Mesenchymal stem cell (in vitro differentiated cells and primary cell): ENCODE data around the gene MTRR.

Source experiments
- DNase-seq: peaks from one replicate; pipeline ENCODE4 v3.0.0-alpha.2; 2013
- H2AFZ ChIP-seq: one replicate; pipeline ENCODE4 v1.6.1; 2013; ENCODE audit warnings: low read depth, mild to moderate bottlenecking, control low read depth, inconsistent platforms, low read length, moderate library complexity
- H2AK5ac ChIP-seq: 2 replicates; pipeline ENCODE4 v1.6.1; 2013; ENCODE audit warnings: low read length, moderate library complexity, mild to moderate bottlenecking, inconsistent platforms; ENCODE audit not compliant: severe bottlenecking
- H2BK120ac ChIP-seq: one replicate; pipeline ENCODE4 v1.6.1; 2013; ENCODE audit warnings: low read depth, mild to moderate bottlenecking, inconsistent platforms, low read length, moderate library complexity
- H2BK12ac ChIP-seq, 2 experiments: one replicate each; pipeline ENCODE4 v1.6.1; 2013; ENCODE audit warnings: inconsistent platforms in 2 of 2, low read length in 2 of 2, mild to moderate bottlenecking in 2 of 2, moderate library complexity in 2 of 2, control low read depth in 1 of 2
- H2BK15ac ChIP-seq: one replicate; pipeline ENCODE4 v1.6.1; 2013; ENCODE audit warnings: mild to moderate bottlenecking, low read depth, inconsistent platforms; ENCODE audit not compliant: poor library complexity, severe bottlenecking
- H2BK5ac ChIP-seq: 2 replicates; pipeline ENCODE4 v1.6.1; 2013; ENCODE audit warnings: low read depth, mild to moderate bottlenecking, low read length, control low read depth, inconsistent platforms; ENCODE audit not compliant: poor library complexity, severe bottlenecking
- H3K14ac ChIP-seq, 2 experiments: one replicate each; pipeline ENCODE4 v1.6.1; 2013; ENCODE audit warnings: inconsistent platforms in 2 of 2, low read length in 2 of 2, control low read depth in 1 of 2, mild to moderate bottlenecking in 1 of 2, moderate library complexity in 1 of 2
- H3K18ac ChIP-seq, 2 experiments: one replicate each; pipeline ENCODE4 v1.6.1; 2013; ENCODE audit warnings: inconsistent platforms in 2 of 2, low read length in 2 of 2, control low read depth in 1 of 2, low read depth in 1 of 2, mild to moderate bottlenecking in 1 of 2
- H3K23ac ChIP-seq, 2 experiments: one replicate each; pipeline ENCODE4 v1.6.1; 2013; ENCODE audit warnings: inconsistent platforms in 2 of 2, low read length in 2 of 2, mild to moderate bottlenecking in 2 of 2, moderate library complexity in 2 of 2, control low read depth in 1 of 2
- H3K27ac ChIP-seq: 2 replicates; pipeline ENCODE4 v1.5.1; 2013; ENCODE audit warnings: mild to moderate bottlenecking, moderate library complexity, low read length, control low read depth, inconsistent platforms; ENCODE audit not compliant: poor library complexity, severe bottlenecking
- H3K27me3 ChIP-seq, 2 experiments: 2 replicates each; pipeline versions ENCODE4 v1.6.1 to v1.7.0; 2013; ENCODE audit warnings: low read length in 2 of 2, mild to moderate bottlenecking in 2 of 2, moderate library complexity in 2 of 2, control low read depth in 1 of 2, inconsistent platforms in 1 of 2; ENCODE audit not compliant: control insufficient read depth in 1 of 2, insufficient read depth in 1 of 2
- H3K36me3 ChIP-seq, 2 experiments: 2 replicates each; pipeline versions ENCODE4 v1.6.1 to v1.7.0; 2013; ENCODE audit warnings: low read length in 2 of 2, control low read depth in 1 of 2, inconsistent platforms in 1 of 2, low read depth in 1 of 2, mild to moderate bottlenecking in 1 of 2; ENCODE audit not compliant: insufficient read depth in 2 of 2, control insufficient read depth in 1 of 2
- H3K4ac ChIP-seq, 2 experiments: one replicate each; pipeline ENCODE4 v1.6.1; 2013; ENCODE audit warnings: inconsistent platforms in 2 of 2, low read length in 2 of 2, mild to moderate bottlenecking in 2 of 2, moderate library complexity in 2 of 2, control low read depth in 1 of 2, low read depth in 1 of 2
- H3K4me1 ChIP-seq: 2 replicates; pipeline ENCODE4 v1.6.1; 2013; ENCODE audit warnings: low read depth, low read length, control low read depth; ENCODE audit not compliant: control insufficient read depth, insufficient read depth
- H3K4me2 ChIP-seq: 2 replicates; pipeline ENCODE4 v1.6.1; 2013; ENCODE audit warnings: low read length, mild to moderate bottlenecking, inconsistent platforms; ENCODE audit not compliant: poor library complexity, severe bottlenecking
- H3K4me3 ChIP-seq, 2 experiments: 2 replicates each; pipeline versions ENCODE4 v1.5.1 to v1.7.0; 2013; ENCODE audit warnings: low read length in 2 of 2, mild to moderate bottlenecking in 2 of 2, control low read depth in 1 of 2, low read depth in 1 of 2; ENCODE audit not compliant: insufficient read depth in 1 of 2
- H3K79me1 ChIP-seq: replicated peaks from 2 replicates; pipeline ENCODE4 v1.6.1; 2013; ENCODE audit warnings: mild to moderate bottlenecking, control low read depth, low read length, inconsistent platforms; ENCODE audit not compliant: poor library complexity, severe bottlenecking
- H3K9ac ChIP-seq: 2 replicates; pipeline ENCODE4 v1.7.0; 2013; ENCODE audit warnings: mild to moderate bottlenecking, low read length, moderate library complexity
- H3K9me3 ChIP-seq: 2 replicates; pipeline ENCODE4 v1.7.0; 2013; ENCODE audit warnings: mild to moderate bottlenecking, low read length; ENCODE audit not compliant: control insufficient read depth
- H4K8ac ChIP-seq: one replicate; pipeline ENCODE4 v1.6.1; 2013; ENCODE audit warnings: inconsistent platforms, mild to moderate bottlenecking, low read length, moderate library complexity
- H4K91ac ChIP-seq: one replicate; pipeline ENCODE4 v1.6.1; 2013; ENCODE audit warnings: mild to moderate bottlenecking, low read length, inconsistent platforms
- WGBS: methylation state at CpG from one replicate; pipeline ENCODE4 v1.1.7; 2013; ENCODE audit warnings: mixed read lengths; 5-methylcytosine and 5-hydroxymethylcytosine counted together

The MTRR gene

GRCh38 chr5:7916171-7916804 is 47.3 kb downstream of the MTRR start:
- H3K18ac ChIP-seq: no peak overlapping the region
- H2AK5ac ChIP-seq: no peak overlapping the region
- no peak overlapping the region for H2BK120ac ChIP-seq
- H3K23ac ChIP-seq: no peak overlapping the region
- no peak overlapping the region for H4K91ac ChIP-seq
- H2BK15ac ChIP-seq: no peak overlapping the region
- no peak overlapping the region for H3K9ac ChIP-seq
- H3K36me3 ChIP-seq: peaks cover 0 to 5% of the 10 kb centered on the region in 2 experiments
- no peak for DNase-seq
- H2BK12ac ChIP-seq: no peak overlapping the region
- H3K4me3 ChIP-seq: no peak overlapping the region
- H3K14ac ChIP-seq: no peak overlapping the region
- H4K8ac ChIP-seq: no peak overlapping the region
- peaks cover 3% of the 10 kb centered on the region for H3K9me3 ChIP-seq
- 78% methylated on average over 5 of the region's 6 CpGs for WGBS
- no peak overlapping the region for H2AFZ ChIP-seq
- H3K27ac ChIP-seq: no peak overlapping the region
- H2BK5ac ChIP-seq: no peak overlapping the region
- no peaks in the 10 kb centered on the region for H3K4me1 ChIP-seq
- H3K4ac ChIP-seq: no peak overlapping the region
- no peaks in the 10 kb centered on the region for H3K79me1 ChIP-seq
- H3K27me3 ChIP-seq: no peaks in the 10 kb centered on the region
- no peak overlapping the region for H3K4me2 ChIP-seq

DNA sequence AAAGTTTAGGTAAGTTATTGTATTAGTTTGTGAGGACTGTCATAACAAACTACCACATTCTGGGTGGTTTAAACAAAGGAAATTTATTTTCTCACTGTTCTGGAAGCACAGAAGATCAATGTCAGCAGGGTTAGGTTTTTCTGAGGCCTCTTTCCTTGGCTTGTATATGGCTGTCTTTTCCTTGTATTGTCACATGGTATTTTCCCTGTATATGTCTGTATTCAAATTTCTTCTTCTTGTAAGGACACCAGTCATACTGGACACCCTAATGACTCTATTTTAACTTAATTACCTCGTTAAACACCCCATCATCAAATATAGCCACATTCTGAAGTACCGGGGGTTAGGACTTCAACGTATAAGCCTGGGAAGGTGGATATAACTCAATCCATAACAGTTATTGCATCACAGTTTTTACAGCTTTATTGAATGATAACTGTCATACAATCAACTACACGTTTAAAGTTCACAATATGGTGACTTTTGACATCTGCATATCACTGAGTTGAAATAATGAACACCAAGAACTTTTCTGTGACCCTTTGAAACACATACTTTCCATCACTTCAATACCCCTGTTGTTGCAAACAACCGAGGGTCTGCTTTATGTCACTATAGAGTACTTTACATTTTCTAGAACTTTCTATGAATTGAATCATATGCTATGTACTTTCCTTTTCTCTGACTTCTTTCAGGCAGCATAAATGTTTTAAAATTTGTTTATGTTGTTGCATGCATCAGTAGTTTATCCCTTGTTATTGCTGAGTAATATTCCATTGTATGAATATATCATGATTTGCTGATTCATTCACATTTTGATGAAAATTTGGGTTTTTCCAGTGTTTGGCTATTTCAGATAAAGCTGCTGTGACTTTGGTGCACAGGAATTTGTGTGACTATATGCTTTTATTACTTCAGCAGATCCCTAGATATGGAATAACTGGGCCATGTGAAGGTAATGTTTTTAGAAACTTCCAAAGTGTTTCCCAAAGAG is 48.5 kb downstream of the MTRR start:
- H2AK5ac ChIP-seq: no peak overlapping the region
- no peaks in the 10 kb centered on the region for H3K4me1 ChIP-seq
- H4K8ac ChIP-seq: no peak overlapping the region
- H2BK15ac ChIP-seq: no peak overlapping the region
- H2BK12ac ChIP-seq: no peak overlapping the region
- no peak overlapping the region for H3K18ac ChIP-seq
- no peak for DNase-seq
- H3K27ac ChIP-seq: no peak overlapping the region
- H3K4me3 ChIP-seq: no peak overlapping the region
- H2BK120ac ChIP-seq: no peak overlapping the region
- H3K14ac ChIP-seq: no peak overlapping the region
- no peaks in the 10 kb centered on the region for H3K27me3 ChIP-seq
- no peak overlapping the region for H2BK5ac ChIP-seq
- WGBS: 47% methylated on average over 3 of the region's 5 CpGs
- H3K4ac ChIP-seq: no peak overlapping the region
- H3K79me1 ChIP-seq: no peaks in the 10 kb centered on the region
- no peak overlapping the region for H3K9ac ChIP-seq
- H3K9me3 ChIP-seq: no peaks in the 10 kb centered on the region
- H3K4me2 ChIP-seq: no peak overlapping the region
- H3K23ac ChIP-seq: no peak overlapping the region
- no peaks in the 10 kb centered on the region for H3K36me3 ChIP-seq
- no peak overlapping the region for H2AFZ ChIP-seq
- H4K91ac ChIP-seq: no peak overlapping the region

GRCh38 chr5:7925961-7926695 is 57.2 kb downstream of the MTRR start:
- peak; percentile 88 for DNase-seq
- Histone ChIP-seq H2BK120ac (no peak overlapping the region), H4K8ac (no peak overlapping the region), H2AFZ (no peak overlapping the region), H3K79me1 (no peaks in the 10 kb centered on the region), H3K18ac (no peak overlapping the region), H2AK5ac (no peak overlapping the region), H2BK5ac (no peak overlapping the region), H3K4me1 (no peaks in the 10 kb centered on the region), H3K27ac (no peak overlapping the region), H3K4me2 (no peak overlapping the region), H3K27me3 (peaks cover 0 to 12% of the 10 kb centered on the region in 2 experiments), H4K91ac (no peak overlapping the region), H3K9ac (peak overlapping the region; percentile 65), H2BK12ac (no peak overlapping the region), H3K23ac (no peak overlapping the region), H3K4me3 (no peak overlapping the region), H3K4ac (no peak overlapping the region), H3K9me3 (no peaks in the 10 kb centered on the region), H2BK15ac (no peak overlapping the region), H3K36me3 (no peaks in the 10 kb centered on the region), H3K14ac (no peak overlapping the region)
- WGBS: 40% methylated on average over 6 of the region's 7 CpGs

DNA sequence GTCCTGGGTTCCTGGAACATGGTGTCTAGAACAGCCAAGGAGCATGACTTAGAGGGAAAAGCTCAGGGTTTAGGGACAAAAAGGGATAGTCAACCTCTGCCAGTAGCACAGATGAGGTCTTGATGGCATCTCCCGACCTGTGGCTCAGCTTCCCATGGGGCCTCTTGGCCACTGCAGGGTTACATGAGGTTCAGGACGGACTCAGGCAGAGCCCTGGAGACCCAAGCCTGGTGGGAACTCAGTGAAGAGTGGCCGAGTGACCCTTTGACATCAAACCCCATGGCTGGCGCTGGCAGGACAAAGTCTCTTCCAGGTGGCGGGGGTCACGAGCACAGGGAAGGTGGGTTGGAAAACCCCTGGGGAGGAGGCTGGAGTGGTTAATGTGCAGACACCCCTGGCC is 57.8 kb downstream of the MTRR start:
- Histone ChIP-seq H3K14ac (no peak overlapping the region), H3K4me1 (no peaks in the 10 kb centered on the region), H2BK120ac (no peak overlapping the region), H3K36me3 (no peaks in the 10 kb centered on the region), H3K79me1 (no peaks in the 10 kb centered on the region), H2BK15ac (no peak overlapping the region), H4K91ac (no peak overlapping the region), H4K8ac (no peak overlapping the region), H3K4ac (no peak overlapping the region), H2AFZ (no peak overlapping the region), H3K27me3 (peaks cover 0 to 12% of the 10 kb centered on the region in 2 experiments), H2AK5ac (no peak overlapping the region), H2BK5ac (no peak overlapping the region), H3K9me3 (no peaks in the 10 kb centered on the region), H3K23ac (no peak overlapping the region), H3K27ac (no peak overlapping the region), H3K4me2 (no peak overlapping the region), H3K9ac (peak overlapping the region; percentile 65), H2BK12ac (no peak overlapping the region), H3K4me3 (no peak overlapping the region), H3K18ac (no peak overlapping the region)
- no peak for DNase-seq
- 84% methylated on average over 6 of the region's 6 CpGs for whole genome bisulfite sequencing
